ENCODE measurements around the gene VMAC.

- no peak for TF ChIP-seq EZH2 (IDR thresholded peaks at IDR 0.05; ENCODE audit: low read depth)
- no peak for TF ChIP-seq CTCF (conservative IDR thresholded peaks at IDR 0.05)
Observed at GRCh38 chr19:5904352-5905113, at the start of gene VMAC.
